Measurements from ENCODE around the gene GPC3.
A peak's percentile ranks its signal among the peaks of the same experiment; 100 is the strongest.

GPC3 gene

GRCh38 chrX:133587818-133588217, 397.6 kb downstream of the GPC3 start:
- Mint-ChIP-seq H3K4me1 (no peaks in the 10 kb centered on the region), H3K27ac (no peak overlapping the region), H3K27me3 (no peaks in the 10 kb centered on the region), H3K9me3 (no peaks in the 10 kb centered on the region), H3K4me3 (no peak overlapping the region)
- DNase-seq (no peak), ATAC-seq (no peak)

GRCh38 chrX:133587071-133587470, 398.3 kb downstream of the GPC3 start:
- no peak for DNase-seq
- Mint-ChIP-seq H3K27me3 (no peaks in the 10 kb centered on the region), H3K4me1 (no peaks in the 10 kb centered on the region), H3K4me3 (no peak overlapping the region), H3K27ac (no peak overlapping the region), H3K9me3 (no peaks in the 10 kb centered on the region)
- ATAC-seq = no peak

- no peak for ATAC-seq
- no peaks in the 10 kb centered on the region for H3K27me3 Mint-ChIP-seq
- H3K4me3 Mint-ChIP-seq = no peak overlapping the region
- H3K4me1 Mint-ChIP-seq = no peaks in the 10 kb centered on the region
- no peak overlapping the region for H3K27ac Mint-ChIP-seq
- DNase-seq = no peak
- no peaks in the 10 kb centered on the region for H3K9me3 Mint-ChIP-seq
Measured at GRCh38 chrX:133586443-133586842, 399.0 kb downstream of the GPC3 start.

- Mint-ChIP-seq H3K4me1 (no peaks in the 10 kb centered on the region), H3K27me3 (no peaks in the 10 kb centered on the region), H3K4me3 (no peak overlapping the region), H3K27ac (no peak overlapping the region), H3K9me3 (no peaks in the 10 kb centered on the region)
- DNase-seq (no peak), ATAC-seq (no peak)
Measured at GRCh38 chrX:133583825-133584224, 401.6 kb downstream of the GPC3 start.

GRCh38 chrX:133580625-133581024, 404.8 kb downstream of the GPC3 start:
- H3K27ac Mint-ChIP-seq = no peak overlapping the region

DNA sequence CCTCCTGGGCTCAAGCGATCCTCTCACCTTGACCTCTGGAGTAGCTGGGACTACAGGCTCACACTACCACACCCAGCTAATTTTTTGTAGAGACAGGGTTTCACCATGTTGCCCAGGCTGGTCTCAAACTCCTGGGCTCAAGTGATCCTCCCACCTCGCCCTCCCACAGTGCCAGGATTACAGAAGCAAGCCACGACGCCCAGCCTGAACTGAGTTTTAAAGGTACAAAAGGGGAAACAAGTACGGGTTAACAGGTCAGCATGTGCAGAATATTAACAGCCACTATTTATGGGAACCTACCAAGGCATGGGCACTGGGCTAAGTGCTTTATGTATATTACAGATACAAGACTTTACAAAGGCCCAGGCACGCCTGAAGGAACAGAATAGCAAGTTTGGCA, 405.8 kb downstream of the GPC3 start:
- no peak for DNase-seq
- H3K4me1 Mint-ChIP-seq = no peaks in the 10 kb centered on the region
- no peaks in the 10 kb centered on the region for H3K9me3 Mint-ChIP-seq
- no peak overlapping the region for H3K4me3 Mint-ChIP-seq
- no peak overlapping the region for H3K27ac Mint-ChIP-seq
- no peak for ATAC-seq
- no peaks in the 10 kb centered on the region for H3K27me3 Mint-ChIP-seq

More at GRCh38 chrX:133580625-133581024, 404.8 kb downstream of the GPC3 start:
- Mint-ChIP-seq H3K4me1 (no peaks in the 10 kb centered on the region), H3K4me3 (no peak overlapping the region), H3K27me3 (no peaks in the 10 kb centered on the region), H3K9me3 (no peaks in the 10 kb centered on the region)
- DNase-seq (no peak), ATAC-seq (no peak)

- H3K27me3 Mint-ChIP-seq = no peaks in the 10 kb centered on the region
- H3K9me3 Mint-ChIP-seq = peaks cover 0 to 5% of the 10 kb centered on the region in 2 donors
- H3K4me1 Mint-ChIP-seq = no peaks in the 10 kb centered on the region
- no peak for DNase-seq
- ATAC-seq = no peak
- H3K27ac Mint-ChIP-seq = no peak overlapping the region
- no peak overlapping the region for H3K4me3 Mint-ChIP-seq
Measured at GRCh38 chrX:133576876-133577275, 408.5 kb downstream of the GPC3 start.

- H3K4me1 Mint-ChIP-seq = no peaks in the 10 kb centered on the region
- no peak overlapping the region for H3K27ac Mint-ChIP-seq
- H3K4me3 Mint-ChIP-seq = no peak overlapping the region
- H3K9me3 Mint-ChIP-seq = peaks cover 0 to 5% of the 10 kb centered on the region in 2 donors
- H3K27me3 Mint-ChIP-seq = no peaks in the 10 kb centered on the region
- DNase-seq = no peak
- no peak for ATAC-seq
Measured at GRCh38 chrX:133575501-133576136, 409.8 kb downstream of the GPC3 start.

GRCh38 chrX:133574716-133575115, 410.7 kb downstream of the GPC3 start:
- DNase-seq (no peak), ATAC-seq (no peak)
- Mint-ChIP-seq H3K9me3 (peaks cover 0 to 5% of the 10 kb centered on the region in 2 donors), H3K4me3 (no peak overlapping the region), H3K4me1 (no peaks in the 10 kb centered on the region), H3K27ac (peak overlapping the region in 1 of 2 donors; percentile 15), H3K27me3 (no peaks in the 10 kb centered on the region)

DNA sequence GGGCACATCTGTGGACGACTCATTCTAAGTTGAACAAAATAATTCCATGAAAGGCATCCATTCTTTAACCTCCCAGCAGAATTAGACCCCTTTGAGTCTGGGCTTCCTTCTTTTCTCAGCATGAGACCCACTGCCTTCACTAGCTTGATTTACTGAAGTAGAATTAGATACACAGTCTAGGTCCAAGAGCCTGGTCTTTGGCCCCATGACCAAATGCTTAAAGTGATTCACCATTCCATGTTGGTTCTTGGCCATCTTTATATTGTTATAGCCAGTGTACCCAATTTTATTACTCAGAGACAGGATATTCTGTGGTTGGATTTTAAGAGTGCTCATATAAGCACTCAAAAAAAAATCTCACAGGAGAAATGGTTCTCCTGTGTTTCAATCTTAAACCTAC, 414.8 kb downstream of the GPC3 start:
- H3K4me1 Mint-ChIP-seq = no peaks in the 10 kb centered on the region
- no peaks in the 10 kb centered on the region for H3K27me3 Mint-ChIP-seq
- H3K4me3 Mint-ChIP-seq = no peak overlapping the region
- H3K27ac Mint-ChIP-seq = no peak overlapping the region
- no peak for ATAC-seq
- H3K9me3 Mint-ChIP-seq = peaks cover 0 to 5% of the 10 kb centered on the region in 2 donors
- DNase-seq = no peak

DNA sequence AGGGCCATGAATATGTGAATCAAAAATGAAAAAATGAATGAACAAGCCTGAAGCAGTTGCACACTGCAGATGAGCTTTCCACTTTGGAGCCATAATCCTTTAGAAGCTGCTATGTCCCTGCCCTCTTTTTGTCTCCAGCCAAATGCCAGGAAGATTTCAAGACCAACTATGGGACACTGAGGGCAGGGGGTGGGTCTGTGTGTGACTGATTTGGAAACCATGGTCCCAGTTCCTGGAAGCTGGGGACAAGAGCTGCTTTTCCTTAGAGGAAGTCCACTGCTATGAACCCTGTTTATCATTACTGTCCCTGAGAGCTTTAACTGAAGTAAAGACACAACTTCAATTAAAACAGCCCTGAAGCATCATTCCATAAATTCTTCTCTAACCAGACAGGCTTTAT, 416.2 kb downstream of the GPC3 start:
- DNase-seq = no peak
- H3K4me1 Mint-ChIP-seq = no peaks in the 10 kb centered on the region
- no peak overlapping the region for H3K4me3 Mint-ChIP-seq
- no peak overlapping the region for H3K27ac Mint-ChIP-seq
- no peak for ATAC-seq
- H3K27me3 Mint-ChIP-seq = no peaks in the 10 kb centered on the region
- H3K9me3 Mint-ChIP-seq = peaks cover 0 to 5% of the 10 kb centered on the region in 2 donors

GRCh38 chrX:133568109-133568508, 417.3 kb downstream of the GPC3 start:
- Mint-ChIP-seq H3K4me3 (no peak overlapping the region), H3K27me3 (no peaks in the 10 kb centered on the region), H3K4me1 (no peaks in the 10 kb centered on the region), H3K9me3 (peaks cover 0 to 5% of the 10 kb centered on the region in 2 donors), H3K27ac (no peak overlapping the region)
- ATAC-seq = no peak
- DNase-seq = no peak

GRCh38 chrX:133566876-133567275, 418.5 kb downstream of the GPC3 start:
- ATAC-seq (no peak), DNase-seq (no peak)
- Mint-ChIP-seq H3K27me3 (no peaks in the 10 kb centered on the region), H3K4me1 (no peaks in the 10 kb centered on the region), H3K4me3 (no peak overlapping the region), H3K27ac (no peak overlapping the region), H3K9me3 (no peaks in the 10 kb centered on the region)

DNA sequence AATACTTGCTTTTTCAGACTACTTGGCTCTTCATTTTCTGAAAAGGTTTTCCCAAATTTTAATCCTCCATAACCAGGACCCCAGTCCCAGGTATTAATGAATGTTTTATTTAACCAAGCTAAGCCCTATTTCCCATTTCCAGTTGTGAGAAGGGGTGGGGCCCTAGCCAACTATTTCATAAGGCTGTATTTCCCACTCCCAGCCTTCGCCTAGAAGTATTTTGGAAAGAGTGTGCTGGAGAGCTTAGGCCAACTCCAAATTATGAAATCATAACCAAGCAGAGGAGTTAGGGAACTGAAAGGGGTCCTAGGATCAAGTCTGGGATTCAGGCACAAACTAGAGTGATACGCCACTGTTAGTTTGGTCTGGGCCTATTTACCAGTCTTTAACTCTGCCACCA, 421.7 kb downstream of the GPC3 start:
- Mint-ChIP-seq H3K27me3 (no peaks in the 10 kb centered on the region), H3K4me3 (no peak overlapping the region), H3K9me3 (no peaks in the 10 kb centered on the region), H3K4me1 (no peaks in the 10 kb centered on the region), H3K27ac (no peak overlapping the region)
- ATAC-seq (no peak), DNase-seq (no peak)

DNA sequence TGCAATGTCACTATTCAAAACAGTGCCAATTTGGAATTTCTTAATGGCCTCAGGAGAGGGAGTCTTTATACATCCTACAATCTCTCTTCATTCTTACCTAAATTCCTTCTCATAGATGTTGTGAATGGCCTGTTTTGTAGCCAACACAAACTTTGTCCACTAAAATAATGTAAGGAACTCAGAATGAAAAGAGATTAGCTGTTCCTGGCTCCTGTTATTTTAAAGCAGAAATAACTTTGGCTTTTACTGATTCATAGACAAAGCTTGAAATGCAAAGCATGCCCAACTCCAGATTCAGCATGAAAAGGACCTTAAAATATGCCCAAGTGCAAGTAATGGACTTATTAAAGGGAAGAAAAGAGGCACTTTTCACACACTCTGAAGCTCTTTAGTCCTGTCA, 424.1 kb downstream of the GPC3 start:
- H3K4me1 Mint-ChIP-seq = no peaks in the 10 kb centered on the region
- H3K27me3 Mint-ChIP-seq = no peaks in the 10 kb centered on the region
- no peak overlapping the region for H3K27ac Mint-ChIP-seq
- ATAC-seq = no peak
- H3K9me3 Mint-ChIP-seq = peaks cover 2 to 3% of the 10 kb centered on the region in 2 donors
- no peak for DNase-seq
- no peak overlapping the region for H3K4me3 Mint-ChIP-seq

GRCh38 chrX:133559909-133560308, 425.5 kb downstream of the GPC3 start:
- no peaks in the 10 kb centered on the region for H3K4me1 Mint-ChIP-seq
- peaks cover 13% of the 10 kb centered on the region in 2 donors for H3K9me3 Mint-ChIP-seq
- H3K27me3 Mint-ChIP-seq = no peaks in the 10 kb centered on the region
- DNase-seq (no peak), ATAC-seq (no peak)
- no peak overlapping the region for H3K4me3 Mint-ChIP-seq
- H3K27ac Mint-ChIP-seq = no peak overlapping the region

DNA sequence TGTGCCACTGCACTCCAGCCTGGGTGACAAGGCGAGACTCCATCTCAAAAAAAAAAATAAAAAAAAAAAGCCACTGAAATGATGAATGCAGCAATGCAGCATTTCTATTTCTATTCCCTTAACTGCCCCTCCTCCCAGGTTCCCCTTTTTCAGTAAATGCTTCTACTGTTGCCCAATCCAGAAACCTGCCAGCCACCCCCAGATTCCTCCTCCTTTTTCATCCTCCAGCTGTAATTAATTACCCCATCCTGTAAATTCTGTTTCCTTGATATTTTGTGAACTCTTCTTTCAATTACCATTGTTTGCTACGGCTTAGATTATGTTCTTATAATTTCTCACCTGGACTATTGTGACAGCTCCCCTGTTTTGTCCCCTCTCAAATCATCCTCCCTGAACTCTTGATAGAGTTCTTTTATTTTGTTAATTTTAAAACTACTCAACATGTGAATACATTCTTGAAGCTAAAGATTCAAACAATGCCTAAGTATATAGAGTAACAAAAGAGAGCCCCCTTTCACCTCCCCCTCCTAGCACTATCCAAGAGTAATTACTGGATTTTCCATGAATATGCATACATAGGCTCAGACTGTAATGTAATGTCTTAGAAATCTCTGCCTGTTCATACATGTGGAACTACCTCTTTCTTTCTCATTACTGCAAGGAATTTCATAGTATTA, 429.5 kb downstream of the GPC3 start:
- Mint-ChIP-seq H3K4me1 (no peaks in the 10 kb centered on the region), H3K27ac (no peak overlapping the region), H3K27me3 (no peaks in the 10 kb centered on the region), H3K9me3 (peaks cover 14 to 20% of the 10 kb centered on the region in 2 donors), H3K4me3 (no peak overlapping the region)
- ATAC-seq (no peak), DNase-seq (no peak)

Data from stimulated activated naive CD8-positive, alpha-beta T cell treated with anti-CD3 and anti-CD28 coated beads, Interleukin-15, amount 100 ng/mL, for 72 hours (primary cell).